Measurements from ENCODE around the gene ACTR1B.

- TF ChIP-seq CTCF (IDR thresholded peaks at IDR 0.05; ENCODE audit: insufficient read depth, low read length, poor library complexity, severe bottlenecking), result no peak
- no peak for TF ChIP-seq EZH2phosphoT487 (conservative IDR thresholded peaks at IDR 0.05; ENCODE audit: low read length)
Observed at GRCh38 chr2:97617911-97618310, 45.9 kb downstream of the ACTR1B start.

Measured in SU-DHL-6 (cell line).